ENCODE data around the gene PPY.
A peak's percentile ranks its signal among the peaks of the same experiment; 100 is the strongest.
"Not testable (repeated sequence)": the region's sequence is repeated elsewhere in the genome, so short reads cannot be mapped to it uniquely, and the experiment has no call there.

Gene PPY

GRCh38 chr17:43907998-43908721 lies 34.1 kb downstream of the PPY start:
- no peak for DNase-seq (ENCODE audit: low read depth, low spot score)
- H3K27ac ChIP-seq, result no peak overlapping the region

GRCh38 chr17:43907425-43907981 lies 34.8 kb downstream of the PPY start, which contains the start of gene MPP2:
TSS of gene MPP2 (minus strand) at chr17:43907536. CDS start at chr17:43904460, 3,076 bp downstream.
- no peak for DNase-seq (ENCODE audit: low read depth, low spot score)
- H3K27ac ChIP-seq, result no peak within 1 kb of the TSS

- no peak overlapping the region for H3K27ac ChIP-seq
- DNase-seq (ENCODE audit: low read depth, low spot score), result no peak
These were observed 35.3 kb downstream of the PPY start for GRCh38 chr17:43906951-43907424.

- no peak overlapping the region for H3K27ac ChIP-seq
- no peak for DNase-seq (ENCODE audit: low read depth, low spot score)
These were observed 36.1 kb downstream of the PPY start for GRCh38 chr17:43905985-43906852.

GRCh38 chr17:43905400-43905984 lies 36.8 kb downstream of the PPY start:
- DNase-seq (ENCODE audit: low read depth, low spot score), result no peak
- no peak overlapping the region for H3K27ac ChIP-seq

- H3K27ac ChIP-seq, result no peak overlapping the region
- DNase-seq (ENCODE audit: low read depth, low spot score), result no peak
These were observed 40.3 kb downstream of the PPY start for GRCh38 chr17:43901861-43902589.

- no peak for DNase-seq (ENCODE audit: low read depth, low spot score)
- no peak overlapping the region for H3K27ac ChIP-seq
These were observed 41.2 kb downstream of the PPY start for GRCh38 chr17:43900858-43901754.

GRCh38 chr17:43900183-43900857 lies 42.0 kb downstream of the PPY start:
- H3K27ac ChIP-seq, result no peak overlapping the region
- DNase-seq (ENCODE audit: low read depth, low spot score), result no peak

GRCh38 chr17:43898446-43898845 lies 43.8 kb downstream of the PPY start:
- no peak overlapping the region for H3K27ac ChIP-seq
- DNase-seq (ENCODE audit: low read depth, low spot score), result no peak

- no peak overlapping the region for H3K27ac ChIP-seq
- DNase-seq (ENCODE audit: low read depth, low spot score), result peak; percentile 46
These were observed 44.4 kb downstream of the PPY start for GRCh38 chr17:43897831-43898230.

GRCh38 chr17:43894494-43894893 lies 47.8 kb downstream of the PPY start:
- not testable (repeated sequence) for DNase-seq (ENCODE audit: low read depth, low spot score); H3K27ac ChIP-seq

GRCh38 chr17:43892647-43892952 lies 49.7 kb downstream of the PPY start:
- H3K27ac ChIP-seq, result no peak overlapping the region
- no peak for DNase-seq (ENCODE audit: low read depth, low spot score)

- DNase-seq (ENCODE audit: low read depth, low spot score), result no peak
These were observed 50.2 kb downstream of the PPY start for GRCh38 chr17:43891851-43892646.

More at GRCh38 chr17:43891851-43892646, 50.2 kb downstream of the PPY start:
- H3K27ac ChIP-seq, result no peak overlapping the region

All from epithelial cell of prostate (primary cell).